AG10803 (cell line): ENCODE measurements around the gene CYB5R2.

Experiments
- DNase-seq: peaks from one replicate; pipeline ENCODE4 v3.0.0; 2010; ENCODE audit warnings: low read depth
- H3K4me3 ChIP-seq: 2 replicates; pipeline ENCODE4 v1.5.1; 2011; ENCODE audit warnings: mild to moderate bottlenecking, low read length, control low read depth
- CTCF ChIP-seq: conservative IDR thresholded peaks from 2 replicates; pipeline ENCODE4 v1.5.1; 2011; ENCODE audit warnings: mild to moderate bottlenecking, low read length, control low read depth, inconsistent platforms

CYB5R2 gene

GRCh38 chr11:7628660-7629059 is 44.6 kb downstream of the CYB5R2 start:
- H3K4me3 ChIP-seq: no peak overlapping the region
- TF ChIP-seq CTCF: no peak
- DNase-seq: no peak

- no peak overlapping the region for H3K4me3 ChIP-seq
- TF ChIP-seq CTCF: no peak
- no peak for DNase-seq
Measured at GRCh38 chr11:7622721-7623120, 50.6 kb downstream of the CYB5R2 start.

- TF ChIP-seq CTCF: no peak
- DNase-seq: no peak
- no peak overlapping the region for H3K4me3 ChIP-seq
Measured at GRCh38 chr11:7621554-7621953, 51.7 kb downstream of the CYB5R2 start.

DNA sequence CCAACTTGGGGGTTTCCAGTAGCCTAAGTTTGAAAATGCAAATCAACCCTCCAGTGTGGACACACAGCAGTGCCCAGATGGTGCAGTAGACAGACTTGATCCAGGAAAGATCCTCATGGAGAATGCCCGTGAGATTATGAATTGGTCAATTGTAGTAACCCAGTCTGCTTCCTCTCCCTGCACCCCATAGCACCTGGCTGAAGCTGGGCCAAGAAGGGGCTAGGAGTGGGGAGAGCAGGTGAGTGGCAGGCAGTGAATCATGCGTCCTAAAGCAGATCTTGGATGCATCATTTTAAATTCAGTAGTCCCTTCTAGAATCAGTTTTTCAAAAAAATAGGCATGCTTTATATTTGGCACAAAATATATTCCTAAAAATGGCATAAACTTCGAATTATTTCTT is 52.2 kb downstream of the CYB5R2 start:
- H3K4me3 ChIP-seq: no peak overlapping the region
- no peak for TF ChIP-seq CTCF
- no peak for DNase-seq

DNA sequence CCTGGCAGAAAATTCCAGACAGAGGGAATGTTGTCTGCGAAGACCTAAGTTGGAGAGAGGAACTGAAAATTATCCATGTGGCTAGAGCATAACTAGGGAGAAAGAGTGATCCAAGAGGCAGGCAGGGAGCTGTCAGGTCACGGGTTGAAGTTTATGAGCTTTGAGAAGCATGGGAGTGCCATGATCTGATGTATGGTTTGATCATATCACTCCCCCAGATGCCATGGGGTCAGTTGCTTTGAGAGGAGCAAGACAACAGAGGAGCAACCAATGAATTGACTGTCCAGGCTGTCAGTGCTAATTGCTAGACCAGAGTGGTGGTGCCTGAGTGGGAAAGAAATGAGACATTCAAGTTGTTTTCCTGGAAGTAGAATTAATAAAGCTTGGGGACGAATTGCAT is 54.0 kb downstream of the CYB5R2 start:
- H3K4me3 ChIP-seq: no peak overlapping the region
- DNase-seq: no peak
- no peak for TF ChIP-seq CTCF

DNA sequence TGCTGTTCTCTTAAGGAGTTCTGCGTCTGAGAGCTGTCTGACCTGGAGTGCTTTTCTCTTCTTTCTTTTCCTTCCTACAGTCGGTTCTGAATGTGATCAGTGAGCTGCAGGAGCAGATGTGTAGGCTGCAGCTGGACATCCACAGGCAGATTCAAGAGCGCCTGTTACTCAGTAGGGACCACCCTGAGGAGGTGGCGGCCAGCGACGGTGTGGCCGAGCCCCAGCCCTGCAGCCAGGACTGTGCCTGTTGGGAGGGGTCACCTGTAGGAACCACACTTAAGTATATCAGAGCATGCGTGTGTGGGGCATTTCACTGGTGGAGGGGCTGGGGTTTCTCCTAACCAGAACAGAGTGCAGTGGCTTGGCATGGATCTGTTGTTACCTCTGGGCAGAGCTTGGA is 56.3 kb downstream of the CYB5R2 start:
- TF ChIP-seq CTCF: no peak
- no peak for DNase-seq
- no peak overlapping the region for H3K4me3 ChIP-seq
